Fibroblast of skin of left biceps (primary cell): ENCODE measurements around the gene KCNH8.
"Not testable (repeated sequence)": the region's sequence is repeated elsewhere in the genome, so short reads cannot be mapped to it uniquely, and the experiment has no call there.

Experiments used
- DNase-seq, 2 experiments: peaks; one replicate each; pipeline ENCODE4 v3.0.0-alpha.2; 2013; ENCODE audit warnings: low read depth in 2 of 2

The KCNH8 gene

GRCh38 chr3:19147905-19148767, at the start of gene KCNH8:
KCNH8 (plus strand) TSS chr3:19148510; CDS start chr3:19148720, 210 bp downstream.
- DNase-seq = no peak

GRCh38 chr3:19102654-19103290, 45.5 kb upstream of the KCNH8 start:
- not testable (repeated sequence) for DNase-seq

GRCh38 chr3:19103510-19103909, 44.8 kb upstream of the KCNH8 start:
- DNase-seq = no peak

- no peak for DNase-seq
Measured at GRCh38 chr3:19104459-19104858, 43.9 kb upstream of the KCNH8 start.

- DNase-seq = no peak
Measured at GRCh38 chr3:19105826-19106225, 42.5 kb upstream of the KCNH8 start.

GRCh38 chr3:19106307-19106706, 42.0 kb upstream of the KCNH8 start:
- DNase-seq = no peak

- no peak for DNase-seq
Measured at GRCh38 chr3:19107719-19108118, 40.6 kb upstream of the KCNH8 start.

GRCh38 chr3:19110335-19110895, 37.9 kb upstream of the KCNH8 start:
- no peak for DNase-seq

- no peak for DNase-seq
Measured at GRCh38 chr3:19114461-19114860, 33.8 kb upstream of the KCNH8 start.

- no peak for DNase-seq
Measured at GRCh38 chr3:19116239-19116638, 32.1 kb upstream of the KCNH8 start.

- no peak for DNase-seq
Measured at GRCh38 chr3:19124752-19125151, 23.6 kb upstream of the KCNH8 start.

GRCh38 chr3:19139863-19140262, 8.4 kb upstream of the KCNH8 start:
- DNase-seq = no peak

- DNase-seq = peak; percentile 9 to 18
Measured at GRCh38 chr3:19146685-19147650, 1.3 kb upstream of the KCNH8 start.

GRCh38 chr3:19148768-19149091, 420 bp downstream of the KCNH8 start:
- DNase-seq = no peak

- no peak for DNase-seq
Measured at GRCh38 chr3:19149368-19149767, 1.1 kb downstream of the KCNH8 start.

GRCh38 chr3:19151171-19151570, 2.9 kb downstream of the KCNH8 start:
- DNase-seq = no peak

- no peak for DNase-seq
Measured at GRCh38 chr3:19154693-19155250, 6.5 kb downstream of the KCNH8 start.

- no peak for DNase-seq
Measured at GRCh38 chr3:19155375-19155774, 7.1 kb downstream of the KCNH8 start.

- no peak for DNase-seq
Measured at GRCh38 chr3:19159966-19160635, 11.8 kb downstream of the KCNH8 start.

- DNase-seq = no peak
Measured at GRCh38 chr3:19165654-19166053, 17.3 kb downstream of the KCNH8 start.

GRCh38 chr3:19171794-19172193, 23.5 kb downstream of the KCNH8 start:
- DNase-seq = no peak
